Measurements from ENCODE around the gene SETD1A.

The SETD1A gene

GRCh38 chr16:30971298-30971697 is 13.7 kb downstream of the SETD1A start:
- H3K27ac ChIP-seq: no peak overlapping the region
- TF ChIP-seq, protein P1, sequence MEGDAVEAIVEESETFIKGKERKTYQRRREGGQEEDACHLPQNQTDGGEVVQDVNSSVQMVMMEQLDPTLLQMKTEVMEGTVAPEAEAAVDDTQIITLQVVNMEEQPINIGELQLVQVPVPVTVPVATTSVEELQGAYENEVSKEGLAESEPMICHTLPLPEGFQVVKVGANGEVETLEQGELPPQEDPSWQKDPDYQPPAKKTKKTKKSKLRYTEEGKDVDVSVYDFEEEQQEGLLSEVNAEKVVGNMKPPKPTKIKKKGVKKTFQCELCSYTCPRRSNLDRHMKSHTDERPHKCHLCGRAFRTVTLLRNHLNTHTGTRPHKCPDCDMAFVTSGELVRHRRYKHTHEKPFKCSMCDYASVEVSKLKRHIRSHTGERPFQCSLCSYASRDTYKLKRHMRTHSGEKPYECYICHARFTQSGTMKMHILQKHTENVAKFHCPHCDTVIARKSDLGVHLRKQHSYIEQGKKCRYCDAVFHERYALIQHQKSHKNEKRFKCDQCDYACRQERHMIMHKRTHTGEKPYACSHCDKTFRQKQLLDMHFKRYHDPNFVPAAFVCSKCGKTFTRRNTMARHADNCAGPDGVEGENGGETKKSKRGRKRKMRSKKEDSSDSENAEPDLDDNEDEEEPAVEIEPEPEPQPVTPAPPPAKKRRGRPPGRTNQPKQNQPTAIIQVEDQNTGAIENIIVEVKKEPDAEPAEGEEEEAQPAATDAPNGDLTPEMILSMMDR (conservative IDR thresholded peaks at IDR 0.05): no peak

DNA sequence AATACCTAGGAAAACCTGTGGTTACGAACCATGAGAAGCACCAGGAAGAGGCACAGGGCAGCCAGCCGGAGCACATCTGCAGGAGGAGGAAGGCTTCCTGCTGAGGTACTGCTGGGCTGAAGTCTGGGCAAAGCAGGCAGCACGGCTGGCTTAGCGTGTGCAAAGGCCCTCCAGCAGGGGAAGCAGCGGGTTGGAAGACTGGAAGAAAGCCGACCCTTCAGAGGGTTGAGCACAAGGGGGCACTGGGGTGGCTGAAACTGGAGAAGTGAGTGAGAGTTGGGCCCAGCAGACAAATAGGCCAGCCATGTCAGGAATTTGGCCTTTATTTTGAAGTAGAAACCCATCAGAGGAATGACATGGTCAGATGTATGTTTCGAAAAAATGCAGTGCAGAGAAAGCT is 15.3 kb downstream of the SETD1A start:
- TF ChIP-seq, protein P1 (conservative IDR thresholded peaks at IDR 0.05): no peak
- H3K27ac ChIP-seq: no peak overlapping the region

DNA sequence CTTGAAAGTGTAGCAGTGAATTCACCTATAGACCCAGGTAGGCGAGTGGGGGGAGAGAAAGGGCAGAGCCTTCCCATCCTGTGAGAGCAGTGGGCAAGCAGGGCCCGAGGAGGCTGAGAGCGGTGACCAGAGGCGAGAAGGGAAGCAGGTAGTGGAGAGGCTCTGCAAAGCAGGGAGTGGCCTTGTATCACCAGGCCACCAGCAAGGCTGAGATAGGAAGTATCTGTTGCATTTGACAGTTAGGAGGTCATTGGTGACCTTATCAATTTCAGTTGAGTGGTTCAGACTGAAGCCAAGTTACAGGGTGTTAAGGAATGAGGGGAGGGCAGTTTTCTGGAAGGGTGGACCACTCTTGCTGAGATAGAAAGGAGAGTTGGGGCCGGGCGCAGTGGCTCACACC is 16.8 kb downstream of the SETD1A start:
- TF ChIP-seq, protein P1 (conservative IDR thresholded peaks at IDR 0.05): no peak
- H3K27ac ChIP-seq: no peak overlapping the region

DNA sequence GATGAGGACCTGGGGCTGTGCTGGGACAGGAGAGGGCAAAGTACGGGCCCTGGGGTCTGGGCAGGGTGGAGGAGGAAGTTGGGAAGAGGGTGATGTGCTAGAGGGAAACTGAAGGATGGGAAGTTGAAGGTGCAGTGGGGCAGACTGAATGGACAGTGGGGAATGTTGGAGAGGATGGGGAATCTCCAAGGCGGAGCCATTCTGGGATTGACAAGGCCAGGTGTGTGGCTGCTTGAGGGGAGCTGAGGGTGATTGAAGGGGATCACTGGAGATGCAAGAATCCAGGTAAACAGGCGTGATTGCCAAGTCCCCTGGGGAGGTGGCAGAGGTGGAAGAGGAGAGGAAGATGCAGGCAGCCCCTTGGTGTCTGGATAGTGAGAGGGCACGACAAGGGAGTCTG is 18.9 kb downstream of the SETD1A start:
- H3K27ac ChIP-seq: no peak overlapping the region
- TF ChIP-seq, protein P1 (conservative IDR thresholded peaks at IDR 0.05): no peak

DNA sequence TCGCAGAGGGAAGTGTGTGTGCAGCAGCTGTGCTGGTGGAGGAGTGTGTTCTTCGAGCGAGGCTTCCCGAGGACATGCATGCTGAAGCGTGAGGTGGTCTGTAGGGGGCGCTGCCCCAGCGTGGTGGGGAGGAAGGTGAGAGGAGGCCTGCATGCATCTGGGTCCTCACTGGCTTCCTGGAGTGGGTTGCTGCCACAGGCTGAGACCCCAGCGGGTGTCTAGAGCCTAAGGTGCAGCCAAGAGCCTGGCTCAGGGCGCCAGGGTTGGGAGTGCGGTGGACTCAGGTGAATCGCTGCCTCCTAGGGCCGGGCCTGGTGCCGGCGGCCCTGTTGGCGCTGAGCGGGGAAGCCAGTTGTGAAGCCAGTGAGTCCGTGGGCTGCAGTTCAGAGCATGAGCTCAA is 19.9 kb downstream of the SETD1A start:
- H3K27ac ChIP-seq: no peak overlapping the region
- TF ChIP-seq, protein P1 (conservative IDR thresholded peaks at IDR 0.05): no peak

- TF ChIP-seq, protein P1 (conservative IDR thresholded peaks at IDR 0.05): no peak
- H3K27ac ChIP-seq: no peak overlapping the region
Observed at GRCh38 chr16:30979170-30980022, 21.8 kb downstream of the SETD1A start.

DNA sequence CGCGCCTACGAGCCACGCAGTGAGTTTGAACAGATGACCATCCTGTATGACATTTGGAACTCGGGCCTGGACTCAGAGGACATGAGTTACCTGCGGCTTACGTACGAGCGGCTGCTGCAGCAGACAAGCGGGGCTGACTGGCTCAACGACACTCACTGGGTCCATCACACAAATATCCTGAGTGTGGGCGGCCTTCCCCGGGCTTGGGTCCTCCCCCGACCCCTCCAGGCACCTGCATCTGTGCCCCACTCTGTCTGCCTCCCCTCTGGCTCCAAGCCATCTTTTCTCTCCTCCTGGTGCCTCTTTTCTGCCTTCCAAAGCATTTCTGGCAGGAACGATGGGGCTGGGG is 22.4 kb downstream of the SETD1A start:
- no peak overlapping the region for H3K27ac ChIP-seq
- TF ChIP-seq, protein P1 (conservative IDR thresholded peaks at IDR 0.05): no peak
